ENCODE measurements around the gene TEX52. TPM values are rescaled to one million over a fixed set of nuclear protein-coding genes. Genes with fewer than 3 reads are reported as not detected.

Gene TEX52
- total and polyA plus RNA-seq, 4 donors: not detected

- TF ChIP-seq RAD21 (IDR thresholded peaks at IDR 0.05) (no peak), CTCF (IDR thresholded peaks at IDR 0.05; ENCODE audit: low read depth, low read length, missing input control) (no peak), GABPA (IDR thresholded peaks at IDR 0.05 in 1 of 2, conservative IDR thresholded peaks at IDR 0.05 in 1 of 2) (no peak), TAF1 (conservative IDR thresholded peaks at IDR 0.05) (no peak), SP1 (IDR thresholded peaks at IDR 0.05) (peak; percentile 97), FOXA1 (IDR thresholded peaks at IDR 0.05) (no peak), HNF4A (conservative IDR thresholded peaks at IDR 0.05) (no peak), ATF3 (IDR thresholded peaks at IDR 0.05) (no peak), MAX (IDR thresholded peaks at IDR 0.05) (no peak), NR2F2 (IDR thresholded peaks at IDR 0.05) (no peak), RXRA (IDR thresholded peaks at IDR 0.05) (no peak), ZBTB33 (IDR thresholded peaks at IDR 0.05) (no peak), REST (IDR thresholded peaks at IDR 0.05) (peak; percentile 46), EGR1 (IDR thresholded peaks at IDR 0.05; ENCODE audit: low read depth in 2 of 2) (no peak), YY1 (IDR thresholded peaks at IDR 0.05) (no peak), HNF4G (IDR thresholded peaks at IDR 0.05) (no peak)
- under 1% methylated on average over 83 of the region's 83 CpGs for WGBS
These were observed 33.8 kb upstream of the TEX52 start, which contains the start of gene TULP3 for GRCh38 chr12:2890388-2891239. Gene TULP3, plus strand, starts transcription at chr12:2890891. Its CDS starts 57 bp downstream, at chr12:2890948.

More at GRCh38 chr12:2890388-2891239, 33.8 kb upstream of the TEX52 start, which contains the start of gene TULP3:
- peaks cover 0 to 9% (median 6%) of the 10 kb centered on the region in 4 donors for H3K4me1 ChIP-seq (ENCODE audit: control insufficient read depth in 4 of 4, insufficient read depth in 4 of 4, low read length in 3 of 4)
- no peaks in the 10 kb centered on the region for H3K36me3 ChIP-seq (ENCODE audit: control insufficient read depth in 4 of 4, insufficient read depth in 3 of 4, low read depth in 1 of 4, low read length in 3 of 4)
- H3K27ac ChIP-seq (ENCODE audit: low read depth in 1 of 2, low read length in 2 of 2): peak within 1 kb of the TSS; percentile 82 to 87
- DNase-seq (ENCODE audit: low spot score): peak; percentile 98
- no peaks in the 10 kb centered on the region for H3K27me3 ChIP-seq (ENCODE audit: control insufficient read depth in 4 of 4, insufficient read depth in 4 of 4, low read length in 3 of 4)
- no peaks in the 10 kb centered on the region for H3K9me3 ChIP-seq (ENCODE audit: control insufficient read depth in 4 of 4, low read length in 3 of 4)
- H3K9ac ChIP-seq (ENCODE audit: low read depth in 1 of 2, low read length in 2 of 2): peak within 1 kb of the TSS; percentile 76 to 80
- H3K4me3 ChIP-seq (ENCODE audit: low read depth in 1 of 3, low read length in 3 of 3): peak within 1 kb of the TSS; percentile 81 to 96 (median 88)

Measured in liver (tissue), 9 donors.